Stimulated activated CD4-positive, alpha-beta T cell treated with anti-CD3 and anti-CD28 coated beads, Interleukin-1b, Interleukin-23, amount 100 ng/mL, for 24 hours (primary cell): ENCODE results near the gene UPK2.
A peak's percentile ranks its signal among the peaks of the same experiment; 100 is the strongest.

Source experiments
- DNase-seq, 4 experiments: peaks; one replicate each; pipeline ENCODE4 v3.0.0-alpha.2; 2020; ENCODE audit warnings: low read depth in 4 of 4, low spot score in 1 of 4

UPK2 gene

DNA sequence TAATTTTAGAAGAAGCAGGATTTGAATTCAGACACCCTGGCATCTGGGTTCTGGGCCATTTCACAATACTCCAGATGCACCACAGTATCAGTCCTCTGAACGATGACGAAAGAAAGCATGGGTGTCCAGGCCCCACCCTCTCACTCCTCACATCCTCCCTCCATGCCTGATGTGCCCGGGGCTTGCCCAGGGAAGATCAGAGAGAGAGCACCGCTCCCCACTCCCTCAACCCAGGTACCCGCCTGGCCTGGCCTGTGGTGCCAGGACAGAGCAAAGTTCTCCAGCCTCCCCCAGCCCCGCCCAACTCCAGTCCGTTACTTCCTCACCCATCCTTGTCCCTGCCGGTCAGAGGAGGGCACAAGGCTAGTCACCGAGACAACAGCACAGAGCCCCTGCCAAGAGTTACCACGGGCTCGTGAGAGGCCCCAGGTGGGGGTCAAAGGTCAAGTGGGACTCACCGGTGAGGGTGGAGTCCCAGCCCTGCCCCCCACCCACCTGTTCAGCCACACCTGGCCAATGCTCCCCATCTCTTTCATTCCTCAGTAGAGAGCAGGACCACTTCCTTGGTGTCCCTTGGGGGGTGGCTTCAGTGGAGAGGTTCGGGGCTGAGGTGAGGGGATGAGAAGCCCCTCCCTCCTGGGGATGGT, 38.5 kb upstream of the UPK2 start:
- no peak for DNase-seq

DNA sequence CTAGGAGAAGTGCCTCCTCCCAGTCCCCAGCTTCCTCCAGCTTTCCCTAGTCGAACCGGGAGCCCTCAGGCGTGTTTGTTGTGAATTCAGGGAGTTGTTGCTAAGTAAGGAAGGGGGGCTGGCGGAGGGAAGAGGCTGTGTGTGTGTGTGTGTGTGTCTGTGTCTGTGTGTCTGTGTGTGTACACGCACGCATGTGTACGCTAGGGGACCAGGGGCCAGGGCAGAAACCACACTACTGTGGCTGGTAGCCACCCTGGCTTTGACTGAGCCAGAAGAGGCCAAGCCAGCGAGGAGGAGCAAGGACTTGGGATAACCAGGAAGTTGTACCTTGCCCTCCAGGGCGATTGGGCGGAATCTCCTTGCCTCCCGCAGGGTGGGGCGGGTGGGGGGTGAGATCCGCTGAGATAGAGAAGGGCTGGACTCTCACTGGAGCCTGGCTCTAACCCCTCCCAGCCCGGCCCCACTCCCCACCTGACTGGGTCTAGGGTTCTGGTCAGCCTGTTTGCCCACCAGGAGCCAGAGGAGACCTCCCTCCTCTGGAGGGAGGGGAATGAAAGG, 37.9 kb upstream of the UPK2 start:
- no peak for DNase-seq

- no peak for DNase-seq
Measured at GRCh38 chr11:118918686-118919280, 37.3 kb upstream of the UPK2 start.

DNA sequence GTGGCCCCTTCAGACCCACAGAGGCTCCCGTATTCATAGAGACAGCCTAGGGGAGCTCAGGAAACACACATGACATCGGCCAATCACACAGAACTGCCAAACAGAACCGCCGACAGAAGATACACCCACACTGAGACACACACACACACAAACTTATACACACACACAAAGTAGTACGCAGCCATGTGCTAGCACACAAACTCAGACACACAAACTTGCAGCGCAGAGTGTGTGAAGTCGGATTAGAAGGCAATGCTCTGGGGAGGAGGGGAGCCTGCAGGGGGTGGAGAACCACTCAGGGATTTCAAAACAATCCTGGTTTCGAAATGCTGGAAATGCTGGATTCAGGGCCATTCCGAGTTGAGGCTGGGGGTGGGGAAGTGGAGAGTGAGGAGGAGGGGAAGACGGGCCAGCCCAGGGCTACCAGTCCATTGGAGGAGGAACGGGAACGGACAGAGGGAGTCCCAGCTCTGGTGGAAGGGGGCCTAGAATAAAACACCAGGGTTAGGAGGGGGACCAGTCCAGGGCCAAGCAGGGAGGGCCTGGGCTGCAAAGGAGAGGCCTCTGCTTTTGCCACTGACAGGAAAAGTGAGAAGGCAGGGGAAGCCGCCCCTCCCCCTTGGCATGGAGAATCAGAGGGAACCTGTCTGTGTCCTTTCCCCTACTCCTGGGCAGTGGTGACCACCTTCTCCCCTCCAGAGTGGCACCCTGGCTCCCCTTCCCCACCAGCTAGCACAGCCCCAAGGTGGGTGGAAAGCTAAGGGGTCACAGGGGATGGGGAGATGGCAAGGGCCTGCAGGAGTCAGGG, 34.8 kb upstream of the UPK2 start:
- DNase-seq: no peak

DNA sequence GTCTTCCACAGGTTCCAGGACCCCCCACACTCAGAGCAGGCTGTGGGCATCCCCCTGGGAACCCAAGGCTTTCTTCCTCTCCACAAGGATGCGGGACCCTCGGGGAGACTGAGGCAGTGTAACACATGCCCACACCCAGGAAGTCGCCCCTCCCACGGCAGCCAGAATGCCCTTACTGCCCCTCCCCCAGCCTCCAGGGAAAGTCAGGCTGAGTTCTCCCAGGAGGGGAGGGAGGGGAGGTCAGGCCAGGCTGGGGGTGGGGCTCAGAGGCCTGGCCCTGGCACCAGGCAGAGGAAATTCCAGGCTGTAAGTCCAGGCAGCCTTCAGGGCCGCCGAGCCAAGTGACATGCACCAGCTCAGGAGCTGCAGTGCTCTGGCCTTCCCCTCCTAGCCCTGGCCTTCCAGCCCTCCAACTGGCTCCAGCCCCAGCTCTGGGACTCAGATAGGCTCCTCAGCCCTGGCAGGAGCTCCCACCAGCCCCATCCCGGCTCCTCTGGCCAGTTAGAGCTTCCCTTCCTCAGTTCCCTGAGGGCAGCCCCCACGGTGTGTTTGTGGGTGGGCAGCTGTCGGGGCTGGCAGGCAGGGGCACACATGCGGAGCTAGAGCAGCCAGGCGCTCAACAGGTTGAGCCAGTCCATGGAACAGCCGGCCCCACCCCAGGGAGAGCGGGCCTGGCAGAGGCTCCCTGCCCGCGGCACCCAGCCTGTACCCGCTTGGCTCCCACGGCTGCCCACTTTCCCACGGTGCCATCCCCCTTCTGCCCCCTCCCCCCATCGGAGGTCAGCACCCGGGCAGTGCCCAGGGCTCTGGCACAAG, 34.0 kb upstream of the UPK2 start:
- no peak for DNase-seq

DNA sequence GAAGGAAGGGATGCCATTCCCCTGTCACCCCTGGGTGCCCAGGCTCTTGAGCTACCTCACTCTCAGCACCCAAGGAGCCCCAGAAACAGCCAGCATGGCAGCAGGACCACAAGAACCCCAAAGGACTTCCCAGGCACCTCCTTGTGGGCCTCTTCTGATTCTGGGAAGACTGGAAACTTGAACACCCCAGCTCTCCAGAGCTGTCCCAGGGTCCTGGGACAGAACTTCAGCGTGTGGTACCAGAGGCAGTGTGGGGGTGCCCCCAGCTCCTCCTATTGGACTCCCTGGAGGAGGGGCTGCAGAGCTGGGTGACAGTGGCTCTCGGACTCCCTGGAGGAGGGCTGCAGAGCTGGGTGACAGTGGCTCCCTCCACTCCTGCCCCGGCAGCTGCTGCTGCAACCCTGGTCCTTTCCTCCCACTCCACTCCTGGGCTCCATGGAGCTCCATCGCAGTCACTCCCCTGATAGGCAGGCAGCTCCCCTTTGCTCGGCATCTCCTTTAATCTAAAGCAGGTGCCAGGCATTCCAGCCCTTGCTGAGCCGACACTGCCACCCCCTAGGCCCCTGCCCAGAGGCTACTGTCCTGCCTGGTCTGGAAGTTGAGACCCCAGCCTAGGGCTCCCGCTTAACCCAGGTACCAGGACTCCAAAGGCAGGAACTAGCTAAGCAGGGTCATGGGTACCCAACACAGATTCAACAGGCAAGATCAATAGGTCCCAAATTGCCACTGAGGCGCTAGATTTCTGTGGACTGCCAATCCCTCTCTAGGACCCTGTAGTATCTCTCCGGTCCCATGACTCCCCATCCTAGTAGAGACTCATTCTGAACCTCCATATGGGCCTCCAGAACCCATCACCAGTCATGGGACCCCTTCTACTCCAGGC, 33.1 kb upstream of the UPK2 start:
- DNase-seq: no peak

- DNase-seq: no peak
Measured at GRCh38 chr11:118923721-118924587, 32.1 kb upstream of the UPK2 start.

- DNase-seq: no peak
Measured at GRCh38 chr11:118924591-118925585, 31.2 kb upstream of the UPK2 start.

DNA sequence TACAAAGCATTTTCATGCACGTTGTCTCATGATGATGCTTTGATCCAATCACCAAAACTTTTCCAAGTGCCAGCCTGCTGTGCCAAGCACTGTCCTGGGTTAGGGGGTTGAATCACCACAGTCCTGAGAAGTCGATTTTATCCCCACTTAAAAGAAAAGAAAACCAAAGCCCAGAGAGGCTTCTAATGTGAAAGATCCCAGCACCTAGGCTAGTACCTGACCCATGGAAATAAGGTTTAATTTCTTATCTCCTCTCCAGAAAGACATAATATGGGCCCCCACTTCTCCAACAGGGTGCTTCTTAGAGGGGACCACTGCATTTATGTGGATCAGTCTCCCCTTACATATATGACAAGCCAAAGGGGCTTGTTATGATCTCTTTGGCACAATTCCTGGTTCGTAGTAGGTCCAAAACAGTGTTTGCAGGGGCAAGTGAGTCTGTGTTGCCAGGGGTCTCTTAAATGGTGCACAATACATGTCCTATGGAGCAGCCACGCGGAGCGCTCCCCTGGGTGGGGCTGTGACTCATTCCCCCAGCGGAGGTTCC, 28.5 kb upstream of the UPK2 start:
- no peak for DNase-seq

DNA sequence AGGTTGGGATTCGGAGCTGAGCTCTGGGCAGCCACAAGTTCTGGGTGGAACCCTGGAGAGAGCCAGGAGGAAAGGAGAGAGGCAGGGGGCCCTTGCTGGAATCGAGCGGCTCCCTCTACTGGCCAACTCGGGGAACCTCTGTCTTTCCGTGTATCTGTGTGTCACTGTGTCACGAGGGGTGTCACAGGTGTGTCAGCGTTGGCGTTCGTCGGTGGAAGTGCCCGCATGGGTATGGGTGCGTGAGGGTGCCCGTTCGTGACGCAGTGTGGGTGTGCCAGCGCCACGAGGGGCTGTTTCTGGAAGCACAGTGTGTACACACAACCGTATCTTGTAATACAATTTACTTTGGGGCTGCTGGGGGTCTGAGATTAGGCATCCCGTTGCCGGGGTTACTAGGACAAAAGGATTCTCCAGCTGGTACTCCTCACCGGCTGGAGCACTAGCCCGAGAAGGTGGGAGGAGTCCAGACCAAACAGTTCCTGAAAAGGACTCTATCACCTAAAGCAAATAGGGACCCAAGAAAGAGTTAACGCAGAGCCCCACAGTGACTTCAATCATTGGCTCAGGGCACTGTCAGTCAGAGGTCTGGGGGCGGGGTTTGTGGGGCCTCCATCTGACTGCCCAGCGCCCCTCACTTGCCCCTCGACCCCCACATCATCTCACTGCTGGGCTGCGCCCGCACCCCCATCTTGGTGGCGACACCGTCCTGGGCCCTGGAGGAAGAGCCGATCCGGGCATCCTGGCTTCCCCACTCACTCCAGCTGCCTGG, 27.8 kb upstream of the UPK2 start:
- DNase-seq: peak in 3 of 4 experiments; percentile 87 to 96 (median 90)

- no peak for DNase-seq
Measured at GRCh38 chr11:118928870-118929500, 27.1 kb upstream of the UPK2 start.

GRCh38 chr11:118929501-118930093, 26.5 kb upstream of the UPK2 start:
- peak in 2 of 4 experiments; percentile 61 to 71 for DNase-seq

DNA sequence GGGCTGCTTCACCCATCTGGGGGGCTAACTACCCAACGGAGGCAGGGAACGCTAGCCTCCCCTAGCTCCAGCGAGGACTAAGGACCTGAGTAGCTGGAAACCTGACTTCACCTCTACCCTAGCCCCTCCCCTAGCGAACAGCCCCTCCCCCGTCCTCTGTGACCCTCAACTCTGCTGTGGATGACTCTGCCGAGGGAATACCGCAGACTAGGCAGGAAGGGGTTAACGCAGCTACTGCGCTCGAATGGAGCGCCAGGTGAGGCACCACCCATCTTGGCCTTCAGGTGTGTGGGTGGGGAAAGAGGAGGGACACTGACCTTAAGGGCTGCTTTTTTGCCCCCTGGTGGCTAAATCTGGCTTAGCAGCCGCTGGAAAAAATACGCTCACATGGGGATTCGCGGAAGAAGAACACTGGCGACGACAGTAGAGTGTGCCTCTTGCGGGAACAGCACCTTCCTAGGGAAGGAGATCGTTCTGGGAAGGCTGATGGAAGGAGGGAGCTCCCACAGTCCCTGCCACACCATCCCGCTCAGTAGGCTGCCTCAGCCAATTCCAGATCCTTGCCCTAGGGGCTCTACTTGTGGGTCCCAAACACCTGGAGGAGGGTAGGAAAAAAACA, 25.9 kb upstream of the UPK2 start:
- peak in 3 of 4 experiments; percentile 71 to 84 (median 79) for DNase-seq

GRCh38 chr11:118931571-118931970, 24.5 kb upstream of the UPK2 start:
- no peak for DNase-seq

- DNase-seq: no peak
Measured at GRCh38 chr11:118933486-118933885, 22.6 kb upstream of the UPK2 start.

DNA sequence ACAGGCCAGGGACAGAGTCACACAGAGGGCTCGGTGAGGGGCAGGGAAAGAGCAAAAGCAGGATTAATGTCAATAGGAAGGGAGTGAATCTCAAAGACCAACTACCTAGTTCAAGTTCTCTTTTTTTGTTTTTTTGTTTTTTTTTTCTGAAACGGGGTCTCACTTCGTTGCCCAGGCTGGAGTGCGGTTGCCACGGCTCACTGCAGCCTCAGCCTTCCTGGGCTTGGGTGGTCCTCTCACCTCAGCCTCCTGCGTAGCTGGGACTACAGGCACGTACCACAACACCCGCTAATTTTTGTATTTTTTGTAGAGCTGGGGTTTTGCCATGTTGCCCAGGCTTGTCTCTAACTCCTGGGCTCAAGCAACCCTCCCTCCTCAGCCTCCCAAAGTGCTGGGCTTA, 20.7 kb upstream of the UPK2 start:
- DNase-seq: no peak
